SK-N-MC (cell line): ENCODE data around the gene OTP.

Source experiments
- EZH2 ChIP-seq: fragments of 200-600 bp; sonication (generic); IDR thresholded peaks from one replicate; pipeline ENCODE4 v1.6.1; 2017; ENCODE audit warnings: antibody characterized with exemption
- FOXP2 ChIP-seq: optimal IDR thresholded peaks from 2 replicates; pipeline ENCODE3; 2011; ENCODE audit warnings: mild to moderate bottlenecking, moderate library complexity; ENCODE audit not compliant: insufficient read depth; ENCODE audit errors: extremely low read length, control extremely low read depth
- POLR2AphosphoS5 ChIP-seq: IDR thresholded peaks from 2 replicates; pipeline ENCODE4 v1.6.1; 2012; ENCODE audit warnings: mild to moderate bottlenecking, low read depth, low read length, borderline replicate concordance

GRCh38 chr5:77669677-77670076, 31.2 kb upstream of the OTP start:
- no peak for TF ChIP-seq EZH2
- no peak for TF ChIP-seq POLR2AphosphoS5
- no peak for TF ChIP-seq FOXP2
